HTERT RPE-1 (cell line): ENCODE data around the gene NBL1.

Experiments used
- in situ Hi-C: fragments of 300-500 bp; cut with MboI; formaldehyde crosslinking; loops from 4 replicates; pipeline ENCODE4 v1.14.3; 2020; ENCODE audit warnings: low sequenced_read_pairs

The NBL1 gene

GRCh38 chr1:19665496-19666465 is 21.7 kb downstream of the NBL1 start:
- in situ Hi-C loops = no loop called here

DNA sequence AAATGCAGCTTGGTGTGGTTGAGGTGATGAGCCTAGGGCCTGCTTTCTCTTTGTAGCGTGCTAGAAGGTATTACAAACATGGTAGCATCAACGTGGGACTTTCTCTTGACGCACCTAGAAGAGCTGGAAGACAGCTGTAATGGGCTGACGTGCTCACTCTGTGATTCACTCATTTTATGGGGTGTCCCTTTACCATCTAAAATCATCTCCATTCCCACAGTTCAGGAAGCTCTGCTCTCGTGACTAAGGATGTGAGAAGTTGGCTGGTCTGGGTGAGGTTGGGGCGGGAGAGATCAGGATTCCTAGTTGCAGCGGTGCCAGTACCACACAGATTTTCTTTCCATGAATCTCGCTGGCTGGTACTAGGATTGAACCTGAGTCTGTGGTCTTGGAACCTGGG is 24.8 kb downstream of the NBL1 start:
- in situ Hi-C loops = no loop called here

- in situ Hi-C loops = no loop called here
Observed at GRCh38 chr1:19670787-19671186, 26.7 kb downstream of the NBL1 start.

DNA sequence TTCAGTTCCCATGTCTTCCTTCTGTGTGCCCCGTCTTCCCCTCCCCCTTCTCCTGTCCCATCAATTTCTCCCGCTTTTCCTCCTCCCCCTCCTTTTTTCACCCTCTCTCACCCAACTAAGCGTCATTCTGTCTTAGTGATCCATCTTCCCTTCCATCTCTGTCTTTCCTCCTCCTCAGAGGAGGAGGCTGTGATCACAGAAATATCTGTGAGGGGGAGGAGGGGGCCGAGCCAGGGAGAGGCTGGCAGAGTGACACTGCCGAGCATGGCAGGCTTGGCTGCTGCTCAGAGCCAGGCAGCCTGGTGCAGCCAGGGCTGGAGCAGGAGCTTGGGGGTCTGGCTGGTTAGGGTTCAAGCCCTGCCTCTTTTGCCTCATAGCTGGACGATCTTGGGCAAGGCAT is 28.1 kb downstream of the NBL1 start:
- in situ Hi-C loops = no loop called here

DNA sequence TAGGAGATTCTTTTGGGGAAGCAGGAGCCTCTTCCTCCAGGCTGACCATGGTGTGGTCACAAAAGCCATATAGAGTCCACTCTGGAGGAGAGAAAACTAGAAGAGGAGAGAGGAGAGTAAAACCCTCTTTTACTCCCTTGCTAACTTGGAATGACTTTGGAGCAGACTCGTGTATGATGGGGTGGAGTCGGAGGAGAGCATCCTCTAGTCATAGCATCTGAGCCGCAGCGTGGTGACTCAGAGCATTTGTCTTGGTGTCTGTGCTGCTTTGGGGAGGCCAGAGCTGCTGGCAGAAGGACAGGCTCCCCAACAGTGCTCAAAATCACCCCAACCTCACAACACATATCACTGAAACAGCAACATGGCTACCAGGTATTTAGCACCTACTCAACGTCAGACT is 31.7 kb downstream of the NBL1 start:
- in situ Hi-C loops = no loop called here

GRCh38 chr1:19676438-19676922 is 32.4 kb downstream of the NBL1 start:
- in situ Hi-C loops = no loop called here

DNA sequence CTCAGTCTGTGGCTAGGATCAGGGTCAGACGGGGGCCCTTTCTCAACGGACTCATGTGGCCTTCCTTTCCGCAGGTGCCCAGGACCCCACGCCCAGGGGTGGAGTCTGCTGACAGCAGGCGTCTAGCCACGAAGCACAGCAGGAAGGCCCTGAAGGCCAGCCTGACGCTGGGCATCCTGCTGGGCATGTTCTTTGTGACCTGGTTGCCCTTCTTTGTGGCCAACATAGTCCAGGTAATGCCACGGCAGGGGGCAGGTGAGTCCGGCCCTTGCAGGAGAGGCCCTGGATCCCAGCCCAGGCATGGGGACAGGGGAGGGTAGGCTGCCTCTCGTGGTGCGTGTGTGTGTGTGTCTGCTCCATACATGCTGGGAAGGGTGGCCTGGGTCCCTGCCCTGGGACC is 34.4 kb downstream of the NBL1 start:
- in situ Hi-C loops = no loop called here

GRCh38 chr1:19678931-19679453 is 34.9 kb downstream of the NBL1 start:
- in situ Hi-C loops = no loop called here

- in situ Hi-C loops = no loop called here
Observed at GRCh38 chr1:19679691-19680090, 35.6 kb downstream of the NBL1 start.

GRCh38 chr1:19680644-19681043 is 36.5 kb downstream of the NBL1 start:
- in situ Hi-C loops = no loop called here

DNA sequence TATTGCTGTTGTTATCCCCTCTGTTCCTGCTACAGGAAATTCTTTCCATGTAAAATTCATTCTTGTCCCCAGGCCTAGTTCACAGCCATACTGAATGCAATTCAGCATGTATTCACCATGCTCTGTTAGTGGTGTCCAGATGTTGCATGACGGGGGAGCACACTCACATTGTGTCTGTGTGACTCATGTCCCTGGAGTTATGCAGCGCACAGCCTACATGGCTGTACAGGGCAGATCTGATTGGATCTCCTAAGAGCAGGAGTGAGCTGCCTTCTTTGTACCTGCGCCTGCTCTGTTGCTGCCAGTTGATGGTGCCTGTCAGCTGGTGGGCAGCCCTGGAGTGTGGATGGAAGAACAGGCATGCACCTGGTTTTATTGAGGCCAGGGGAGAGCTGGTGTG is 38.1 kb downstream of the NBL1 start:
- in situ Hi-C loops = no loop called here

DNA sequence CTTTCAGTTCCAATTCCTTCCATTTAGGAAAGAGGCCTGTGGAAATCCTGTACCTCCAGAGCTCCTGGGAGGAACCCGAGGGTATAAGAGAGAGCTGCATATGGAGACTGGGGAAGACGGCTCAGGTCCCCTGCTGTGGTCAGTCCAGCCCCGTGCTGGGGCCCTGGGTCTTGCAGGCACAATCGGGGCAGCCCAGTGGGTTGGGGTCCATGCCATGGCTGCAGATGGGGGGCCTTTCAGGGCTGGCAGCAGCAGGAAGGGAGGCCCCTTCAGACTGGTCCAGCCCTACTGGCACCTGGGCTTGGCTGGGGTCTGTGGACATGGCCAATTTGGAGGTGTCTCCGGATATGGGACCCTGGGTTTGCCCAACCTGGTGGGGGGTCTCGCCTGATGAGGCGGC is 38.8 kb downstream of the NBL1 start:
- in situ Hi-C loops = no loop called here

DNA sequence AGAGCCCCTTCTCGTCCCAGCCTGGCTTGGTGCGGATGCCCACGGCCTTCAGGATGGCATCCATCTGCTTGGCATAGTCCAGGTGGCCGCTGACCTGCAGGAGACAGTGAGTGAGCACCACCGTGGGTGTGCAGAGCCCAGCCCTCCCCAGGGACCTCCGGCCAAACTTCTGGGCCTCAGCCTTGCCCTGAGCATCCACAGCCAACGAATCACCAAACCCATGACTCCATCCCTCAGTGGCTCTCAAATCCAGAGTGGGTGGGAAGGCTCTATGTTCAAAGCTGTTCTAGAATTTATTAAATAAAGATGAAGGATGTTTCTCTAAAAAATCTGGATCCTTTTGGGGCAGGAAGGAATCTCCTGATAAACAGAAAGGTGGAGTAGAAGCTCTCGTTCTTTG is 39.2 kb downstream of the NBL1 start:
- in situ Hi-C loops = no loop called here

DNA sequence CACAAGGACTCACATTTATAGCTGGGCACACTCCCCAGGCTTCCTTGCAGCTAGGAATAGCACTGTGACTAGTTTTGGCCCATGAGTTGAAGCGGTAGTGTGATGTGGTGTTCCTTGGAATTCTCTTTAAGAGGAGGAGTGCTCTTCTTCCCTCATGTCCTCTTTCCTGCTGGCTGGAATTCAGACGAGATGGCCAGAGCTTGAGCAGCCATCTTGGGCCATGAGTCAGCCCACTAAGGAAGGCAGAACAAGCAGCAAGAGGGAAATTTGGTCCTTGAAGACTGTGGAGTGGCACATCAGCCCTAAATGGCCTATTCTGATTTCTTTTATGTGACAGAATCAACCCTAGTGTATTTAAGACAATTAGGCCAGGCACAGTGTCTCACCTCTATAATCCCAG is 40.6 kb downstream of the NBL1 start:
- in situ Hi-C loops = no loop called here

- in situ Hi-C loops = no loop called here
Observed at GRCh38 chr1:19685994-19686393, 41.9 kb downstream of the NBL1 start.

- in situ Hi-C loops = no loop called here
Observed at GRCh38 chr1:19687414-19687813, 43.3 kb downstream of the NBL1 start.

- in situ Hi-C loops = no loop called here
Observed at GRCh38 chr1:19688041-19688842, 44.1 kb downstream of the NBL1 start.

GRCh38 chr1:19689085-19689757 is 45.1 kb downstream of the NBL1 start:
- in situ Hi-C loops = no loop called here

GRCh38 chr1:19689856-19690255 is 45.7 kb downstream of the NBL1 start:
- in situ Hi-C loops = no loop called here

GRCh38 chr1:19690342-19690741 is 46.2 kb downstream of the NBL1 start:
- in situ Hi-C loops = no loop called here

DNA sequence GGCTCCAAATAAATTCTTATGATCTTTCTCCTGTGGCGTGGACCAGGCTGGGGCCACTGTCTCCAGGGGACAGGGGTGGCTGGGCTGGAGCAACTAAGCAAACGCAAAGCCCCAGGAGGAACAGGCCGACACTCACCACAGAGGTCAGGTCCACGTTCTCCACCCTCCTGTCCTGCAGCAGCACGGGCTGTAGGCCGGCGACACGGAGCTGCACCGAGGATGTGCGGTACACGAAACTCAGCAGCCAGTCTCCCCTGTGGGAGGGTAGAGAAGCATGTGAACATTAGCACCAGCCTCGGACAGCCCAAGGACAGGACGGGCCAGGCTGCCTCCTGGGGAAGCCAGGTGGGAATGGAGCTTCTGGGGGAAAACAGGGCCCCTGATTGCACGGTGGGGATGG is 50.2 kb downstream of the NBL1 start:
- in situ Hi-C loops = no loop called here
